SK-N-SH treated with all-trans-retinoic acid at 6 μM for 48 hours (cell line): ENCODE results near the gene MARCHF10.

Source experiments
- ATAC-seq: fragments of 200-7000 bp; cut with Tn5 transposase; 3 replicates; pipeline ENCODE4 v1.9.1; 2020; ENCODE audit warnings: mild to moderate bottlenecking, moderate library complexity
- ARNTL ChIP-seq: fragments of 450-650 bp; formaldehyde crosslinking; IDR thresholded peaks from 2 replicates; pipeline ENCODE4 v1.5.0; 2020; ENCODE audit warnings: low read depth, mild to moderate bottlenecking, moderate library complexity, borderline replicate concordance
- BACH2 ChIP-seq: fragments of 250-450 bp; sonication (Bioruptor Pico); IDR thresholded peaks from 2 replicates; pipeline ENCODE4 v1.9.0; 2021; ENCODE audit warnings: mild to moderate bottlenecking, borderline replicate concordance
- CREB5 ChIP-seq: fragments of 250-450 bp; sonication (Bioruptor Pico); IDR thresholded peaks from 2 replicates; pipeline ENCODE4 v1.5.1; 2020; ENCODE audit warnings: low read depth, mild to moderate bottlenecking, moderate library complexity
- CSDC2 ChIP-seq: fragments of 250-450 bp; sonication (Bioruptor Pico); IDR thresholded peaks from 2 replicates; pipeline ENCODE4 v1.5.0; 2020; ENCODE audit warnings: mild to moderate bottlenecking, moderate library complexity
- ESRRG ChIP-seq: fragments of 250-450 bp; sonication (Bioruptor Pico); IDR thresholded peaks from 2 replicates; pipeline ENCODE4 v1.6.1; 2021; ENCODE audit warnings: mild to moderate bottlenecking
- GLIS3 ChIP-seq: fragments of 250-450 bp; sonication (Bioruptor Pico); IDR thresholded peaks from 2 replicates; pipeline ENCODE4 v1.5.0; 2020; ENCODE audit warnings: mild to moderate bottlenecking, moderate library complexity
- PATZ1 ChIP-seq: fragments of 250-450 bp; sonication (Bioruptor Pico); IDR thresholded peaks from 2 replicates; pipeline ENCODE4 v1.8.0; 2020; ENCODE audit warnings: mild to moderate bottlenecking, moderate library complexity, borderline replicate concordance
- POU6F1 ChIP-seq: fragments of 250-450 bp; sonication (Bioruptor Pico); IDR thresholded peaks from 2 replicates; pipeline ENCODE4 v1.8.0; 2021; ENCODE audit warnings: low read depth, mild to moderate bottlenecking, moderate library complexity, borderline replicate concordance
- PPARA ChIP-seq: fragments of 250-450 bp; sonication (Bioruptor Pico); IDR thresholded peaks from 2 replicates; pipeline ENCODE4 v1.5.0; 2020; ENCODE audit warnings: mild to moderate bottlenecking, borderline replicate concordance
- RARB ChIP-seq: fragments of 250-450 bp; sonication (Bioruptor Pico); IDR thresholded peaks from 2 replicates; pipeline ENCODE4 v1.8.0; 2021; ENCODE audit warnings: mild to moderate bottlenecking, moderate library complexity
- SNAI2 ChIP-seq: fragments of 250-450 bp; sonication (Bioruptor Pico); IDR thresholded peaks from 2 replicates; pipeline ENCODE4 v1.5.0; 2020; ENCODE audit warnings: mild to moderate bottlenecking, moderate library complexity
- TCF4 ChIP-seq: fragments of 250-450 bp; sonication (Bioruptor Pico); IDR thresholded peaks from 2 replicates; pipeline ENCODE4 v1.8.0; 2021; ENCODE audit warnings: mild to moderate bottlenecking, moderate library complexity, borderline replicate concordance
- TOX ChIP-seq: fragments of 250-450 bp; sonication (Bioruptor Pico); IDR thresholded peaks from 2 replicates; pipeline ENCODE4 v1.8.0; 2021; ENCODE audit warnings: mild to moderate bottlenecking, moderate library complexity, borderline replicate concordance
- ZC3H10 ChIP-seq: fragments of 250-450 bp; sonication (Bioruptor Pico); IDR thresholded peaks from 2 replicates; pipeline ENCODE4 v1.5.1; 2021; ENCODE audit warnings: mild to moderate bottlenecking, moderate library complexity
- ZFP3 ChIP-seq: fragments of 250-450 bp; sonication (Bioruptor Pico); IDR thresholded peaks from 2 replicates; pipeline ENCODE4 v1.5.0; 2020; ENCODE audit warnings: mild to moderate bottlenecking, moderate library complexity
- ZNF565 ChIP-seq: fragments of 450-650 bp; formaldehyde crosslinking; conservative IDR thresholded peaks from 2 replicates; pipeline ENCODE4 v1.5.0; 2020; ENCODE audit warnings: low read depth, mild to moderate bottlenecking, moderate library complexity
- ZNF70 ChIP-seq: fragments of 450-650 bp; formaldehyde crosslinking; IDR thresholded peaks from 2 replicates; pipeline ENCODE4 v1.5.0; 2020; ENCODE audit warnings: mild to moderate bottlenecking, moderate library complexity
- ZNF8 ChIP-seq: fragments of 450-650 bp; formaldehyde crosslinking; IDR thresholded peaks from 2 replicates; pipeline ENCODE4 v1.5.0; 2020; ENCODE audit warnings: mild to moderate bottlenecking, moderate library complexity
- TF ChIP-seq, protein P1 (sequence below): fragments of 250-450 bp; sonication (Bioruptor Pico); IDR thresholded peaks from 2 replicates; pipeline ENCODE4 v1.5.0; 2020; ENCODE audit warnings: mild to moderate bottlenecking, moderate library complexity
- TF ChIP-seq, protein P2 (sequence below): fragments of 250-450 bp; sonication (Bioruptor Pico); IDR thresholded peaks from 2 replicates; pipeline ENCODE4 v1.5.1; 2021; ENCODE audit warnings: mild to moderate bottlenecking, moderate library complexity

The MARCHF10 gene

DNA sequence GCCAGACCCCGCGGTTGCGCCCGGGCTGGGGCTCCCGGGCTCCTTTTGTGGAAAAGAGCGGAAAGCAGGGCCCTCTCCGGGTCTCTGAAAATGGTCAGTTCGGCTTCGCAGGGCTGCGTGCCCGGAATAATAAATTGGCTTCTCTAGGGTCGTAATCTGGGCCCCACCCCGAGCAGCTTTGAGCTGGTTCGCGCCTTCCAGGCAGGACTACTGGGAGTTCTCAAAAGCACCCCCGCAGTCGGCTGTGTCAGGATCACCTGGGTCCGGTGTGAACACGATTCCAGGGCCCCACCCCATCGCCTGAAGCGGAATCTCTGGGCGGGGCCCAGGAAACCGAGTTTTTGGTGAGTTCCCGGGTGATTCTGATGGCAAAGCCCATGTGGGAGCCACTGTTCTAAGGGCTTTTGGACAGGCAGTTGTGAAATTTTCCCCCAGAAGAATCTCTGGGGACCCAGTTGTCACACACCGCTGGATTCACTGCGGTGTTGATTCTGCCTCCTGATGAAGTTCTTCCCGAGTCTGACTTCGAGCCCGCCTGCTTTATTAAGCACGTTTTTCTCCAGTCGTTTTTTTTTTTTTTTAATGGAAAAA lies 103.6 kb downstream of the MARCHF10 start:
- TF ChIP-seq CREB5 (CRISPR knock-in tag) = no peak
- TF ChIP-seq ZC3H10 = no peak
- 0 out of 2 replicates have a peak, but pooled peaks have one; percentile 44 for TF ChIP-seq ESRRG (CRISPR knock-in tag)
- peak; percentile 2 for ATAC-seq

- TF ChIP-seq SNAI2 (CRISPR knock-in tag) (0 out of 2 replicates have a peak, but pooled peaks have one; percentile 11), ESRRG (CRISPR knock-in tag) (no peak), BACH2 (CRISPR knock-in tag) (no peak), ZNF8 (CRISPR knock-in tag) (no peak), ZNF70 (CRISPR knock-in tag) (no peak), PATZ1 (no peak), ZFP3 (CRISPR knock-in tag) (0 out of 2 replicates have a peak, but pooled peaks have one; percentile 9), ZNF565 (CRISPR knock-in tag) (no peak), POU6F1 (no peak), ZC3H10 (0 out of 2 replicates have a peak, but pooled peaks have one; percentile 28), PPARA (CRISPR knock-in tag) (no peak), GLIS3 (no peak), ARNTL (CRISPR knock-in tag) (no peak), TOX (CRISPR knock-in tag) (no peak), CSDC2 (CRISPR knock-in tag) (no peak), RARB (CRISPR knock-in tag) (no peak), TCF4 (CRISPR knock-in tag) (no peak)
- TF ChIP-seq, protein P1, sequence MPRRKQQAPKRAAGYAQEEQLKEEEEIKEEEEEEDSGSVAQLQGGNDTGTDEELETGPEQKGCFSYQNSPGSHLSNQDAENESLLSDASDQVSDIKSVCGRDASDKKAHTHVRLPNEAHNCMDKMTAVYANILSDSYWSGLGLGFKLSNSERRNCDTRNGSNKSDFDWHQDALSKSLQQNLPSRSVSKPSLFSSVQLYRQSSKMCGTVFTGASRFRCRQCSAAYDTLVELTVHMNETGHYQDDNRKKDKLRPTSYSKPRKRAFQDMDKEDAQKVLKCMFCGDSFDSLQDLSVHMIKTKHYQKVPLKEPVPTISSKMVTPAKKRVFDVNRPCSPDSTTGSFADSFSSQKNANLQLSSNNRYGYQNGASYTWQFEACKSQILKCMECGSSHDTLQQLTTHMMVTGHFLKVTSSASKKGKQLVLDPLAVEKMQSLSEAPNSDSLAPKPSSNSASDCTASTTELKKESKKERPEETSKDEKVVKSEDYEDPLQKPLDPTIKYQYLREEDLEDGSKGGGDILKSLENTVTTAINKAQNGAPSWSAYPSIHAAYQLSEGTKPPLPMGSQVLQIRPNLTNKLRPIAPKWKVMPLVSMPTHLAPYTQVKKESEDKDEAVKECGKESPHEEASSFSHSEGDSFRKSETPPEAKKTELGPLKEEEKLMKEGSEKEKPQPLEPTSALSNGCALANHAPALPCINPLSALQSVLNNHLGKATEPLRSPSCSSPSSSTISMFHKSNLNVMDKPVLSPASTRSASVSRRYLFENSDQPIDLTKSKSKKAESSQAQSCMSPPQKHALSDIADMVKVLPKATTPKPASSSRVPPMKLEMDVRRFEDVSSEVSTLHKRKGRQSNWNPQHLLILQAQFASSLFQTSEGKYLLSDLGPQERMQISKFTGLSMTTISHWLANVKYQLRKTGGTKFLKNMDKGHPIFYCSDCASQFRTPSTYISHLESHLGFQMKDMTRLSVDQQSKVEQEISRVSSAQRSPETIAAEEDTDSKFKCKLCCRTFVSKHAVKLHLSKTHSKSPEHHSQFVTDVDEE (CRISPR knock-in tag) = no peak
- TF ChIP-seq, protein P2, sequence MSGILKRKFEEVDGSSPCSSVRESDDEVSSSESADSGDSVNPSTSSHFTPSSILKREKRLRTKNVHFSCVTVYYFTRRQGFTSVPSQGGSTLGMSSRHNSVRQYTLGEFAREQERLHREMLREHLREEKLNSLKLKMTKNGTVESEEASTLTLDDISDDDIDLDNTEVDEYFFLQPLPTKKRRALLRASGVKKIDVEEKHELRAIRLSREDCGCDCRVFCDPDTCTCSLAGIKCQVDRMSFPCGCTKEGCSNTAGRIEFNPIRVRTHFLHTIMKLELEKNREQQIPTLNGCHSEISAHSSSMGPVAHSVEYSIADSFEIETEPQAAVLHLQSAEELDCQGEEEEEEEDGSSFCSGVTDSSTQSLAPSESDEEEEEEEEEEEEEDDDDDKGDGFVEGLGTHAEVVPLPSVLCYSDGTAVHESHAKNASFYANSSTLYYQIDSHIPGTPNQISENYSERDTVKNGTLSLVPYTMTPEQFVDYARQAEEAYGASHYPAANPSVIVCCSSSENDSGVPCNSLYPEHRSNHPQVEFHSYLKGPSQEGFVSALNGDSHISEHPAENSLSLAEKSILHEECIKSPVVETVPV (CRISPR knock-in tag) = no peak
- TF ChIP-seq, all 23 proteins: peak for 3
These were observed 104.2 kb downstream of the MARCHF10 start for GRCh38 chr17:62703776-62704380.

DNA sequence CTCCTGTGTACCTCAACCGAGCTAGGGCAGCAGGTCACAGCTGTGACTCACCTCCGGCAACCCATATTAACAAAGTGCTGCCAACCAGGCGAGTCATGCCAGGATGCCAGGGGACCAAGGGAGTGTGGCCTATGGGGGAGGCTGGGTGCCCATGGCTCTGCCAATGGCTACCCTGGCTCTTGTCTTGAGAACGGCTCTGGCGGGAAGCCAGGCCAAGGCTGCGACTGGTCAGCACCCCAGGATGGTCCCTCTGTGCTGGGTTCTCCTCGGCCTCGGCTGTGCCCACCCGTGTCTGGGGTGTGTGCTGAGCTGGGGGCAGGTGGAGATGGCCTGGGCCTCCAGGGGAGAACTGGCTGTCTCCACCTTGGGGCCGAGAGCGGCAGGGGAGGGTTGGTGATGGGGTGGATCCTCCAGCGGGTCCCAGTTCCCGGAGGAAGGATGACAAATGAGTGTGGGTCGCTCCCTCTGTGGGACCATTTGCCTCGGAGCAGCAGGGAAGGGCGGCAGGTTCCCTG lies 104.8 kb downstream of the MARCHF10 start:
- peak; percentile 62 for ATAC-seq
- TF ChIP-seq ZFP3 (CRISPR knock-in tag) = peak; percentile 55; the same call in 1 of the 2 replicates
- TF ChIP-seq CSDC2 (CRISPR knock-in tag) = peak; percentile 40; the same call in 1 of the 2 replicates
- TF ChIP-seq ZNF565 (CRISPR knock-in tag) = no peak
- no peak for TF ChIP-seq TCF4 (CRISPR knock-in tag)
- TF ChIP-seq ZNF8 (CRISPR knock-in tag) = no peak
- TF ChIP-seq, all 23 proteins: peak for 2

More at GRCh38 chr17:62703776-62704380, 104.2 kb downstream of the MARCHF10 start:
- peak; percentile 90 for ATAC-seq
